ENCODE data around the gene RUBCNL.

GRCh38 chr13:46320406-46320805 is 66.6 kb downstream of the RUBCNL start:
- TF ChIP-seq CTCF (conservative IDR thresholded peaks at IDR 0.05; ENCODE audit: low read depth, low read length) (no peak), EZH2 (IDR thresholded peaks at IDR 0.05; ENCODE audit: low read length, unreplicated experiment) (no peak), EZH2phosphoT487 (IDR thresholded peaks at IDR 0.05; ENCODE audit: borderline replicate concordance, low read length) (no peak)

All from PC-3 (cell line).